ENCODE data around the gene PCA3.
"Not testable (repeated sequence)": the region's sequence is repeated elsewhere in the genome, so short reads cannot be mapped to it uniquely, and the experiment has no call there.

The PCA3 gene

GRCh38 chr9:76764138-76764537 lies at the start of gene PCA3:
PCA3 (plus strand) TSS chr9:76764438.
- no peak for ATAC-seq

- no peak for ATAC-seq
Observed at GRCh38 chr9:76716085-76716672, 48.1 kb upstream of the PCA3 start.

- no peak for ATAC-seq
Observed at GRCh38 chr9:76717176-76717575, 47.1 kb upstream of the PCA3 start.

DNA sequence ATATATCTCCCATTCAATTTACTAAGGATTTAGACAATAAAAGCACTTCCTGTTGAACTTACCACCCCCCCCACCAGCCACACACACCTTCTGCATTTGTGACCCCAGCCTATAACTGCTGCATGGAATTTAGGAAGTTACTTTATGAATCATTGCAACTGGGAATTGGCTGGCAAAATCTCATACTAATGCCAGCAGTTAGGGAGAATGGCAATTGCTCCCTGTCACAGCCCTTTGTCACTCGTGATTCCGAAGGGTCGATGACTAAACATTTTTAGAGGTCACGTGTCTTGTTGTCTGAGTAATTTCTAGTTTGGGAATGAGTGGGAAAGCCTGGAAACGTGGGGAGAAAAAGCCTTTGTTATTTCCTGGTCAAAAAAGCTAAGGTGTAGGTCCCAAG lies 46.6 kb upstream of the PCA3 start:
- no peak for ATAC-seq

DNA sequence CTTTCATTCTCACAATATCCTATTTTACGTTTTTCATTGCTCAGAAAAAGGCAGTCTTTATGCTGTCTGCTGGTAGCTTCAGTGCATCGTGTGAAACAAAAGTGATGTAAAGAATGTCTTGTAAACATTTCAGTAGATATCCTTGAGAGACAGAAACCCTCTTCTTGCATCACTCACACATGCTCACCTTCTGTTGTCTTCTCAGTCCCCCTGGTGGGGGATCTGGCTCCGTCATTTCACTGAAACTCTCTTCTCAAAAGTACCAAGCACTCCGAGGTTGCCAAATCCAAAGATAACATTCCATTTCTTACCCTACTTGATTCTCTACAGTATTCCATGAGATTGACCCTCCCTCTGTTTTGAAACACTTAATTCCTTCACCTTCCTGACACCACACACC lies 46.1 kb upstream of the PCA3 start:
- no peak for ATAC-seq

- no peak for ATAC-seq
Observed at GRCh38 chr9:76720245-76720644, 44.0 kb upstream of the PCA3 start.

DNA sequence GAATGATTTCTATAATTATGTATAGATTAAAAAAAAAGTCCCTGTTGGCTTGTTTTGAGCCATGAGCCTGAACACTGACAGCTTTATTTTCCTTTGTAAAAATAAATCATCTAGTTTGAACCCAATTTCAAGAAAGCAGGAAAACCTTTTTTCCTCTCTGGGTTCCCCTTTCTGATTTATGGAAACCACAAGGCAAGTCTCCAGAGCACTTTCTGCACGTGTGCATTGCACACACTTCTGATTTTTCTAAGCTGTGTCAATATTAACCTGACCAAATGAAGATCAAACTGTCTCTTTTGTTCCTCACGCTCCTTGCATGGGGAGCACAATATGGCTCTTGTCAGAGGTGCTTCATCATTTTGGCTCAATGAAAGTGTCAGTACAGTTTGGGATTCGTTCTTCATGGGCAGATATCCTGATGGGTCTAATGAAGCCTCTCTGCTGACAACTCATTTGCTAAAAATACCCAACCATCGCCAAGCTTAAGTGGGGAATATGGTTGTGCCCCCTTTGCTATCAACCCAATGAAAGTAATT lies 39.2 kb upstream of the PCA3 start:
- ATAC-seq: no peak

GRCh38 chr9:76725885-76726284 lies 38.4 kb upstream of the PCA3 start:
- no peak for ATAC-seq

- ATAC-seq: no peak
Observed at GRCh38 chr9:76729116-76729515, 35.1 kb upstream of the PCA3 start.

- no peak for ATAC-seq
Observed at GRCh38 chr9:76729980-76730737, 34.1 kb upstream of the PCA3 start.

GRCh38 chr9:76730801-76731200 lies 33.4 kb upstream of the PCA3 start:
- no peak for ATAC-seq

GRCh38 chr9:76732341-76732958 lies 31.8 kb upstream of the PCA3 start:
- no peak for ATAC-seq

DNA sequence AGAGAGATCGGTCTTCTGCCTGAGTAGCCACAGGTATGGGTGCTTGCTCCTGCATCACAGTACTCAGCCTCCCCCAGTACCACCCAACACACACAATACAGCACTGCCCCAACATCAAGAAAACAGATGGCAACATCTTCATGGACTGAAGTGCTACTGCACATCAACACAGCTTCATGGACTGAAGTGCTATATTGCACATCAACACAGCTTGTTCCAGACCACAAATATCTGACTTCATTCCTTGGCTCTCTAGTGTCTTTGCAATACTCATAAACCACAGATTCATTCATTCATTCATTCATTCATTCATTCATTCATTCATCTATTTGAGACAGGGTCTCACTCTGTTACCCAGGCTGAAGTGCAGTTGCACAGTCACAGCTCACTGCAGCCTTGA lies 31.1 kb upstream of the PCA3 start:
- ATAC-seq: no peak

- ATAC-seq: no peak
Observed at GRCh38 chr9:76734716-76735115, 29.5 kb upstream of the PCA3 start.

GRCh38 chr9:76737154-76737902 lies 26.9 kb upstream of the PCA3 start:
- ATAC-seq: no peak

DNA sequence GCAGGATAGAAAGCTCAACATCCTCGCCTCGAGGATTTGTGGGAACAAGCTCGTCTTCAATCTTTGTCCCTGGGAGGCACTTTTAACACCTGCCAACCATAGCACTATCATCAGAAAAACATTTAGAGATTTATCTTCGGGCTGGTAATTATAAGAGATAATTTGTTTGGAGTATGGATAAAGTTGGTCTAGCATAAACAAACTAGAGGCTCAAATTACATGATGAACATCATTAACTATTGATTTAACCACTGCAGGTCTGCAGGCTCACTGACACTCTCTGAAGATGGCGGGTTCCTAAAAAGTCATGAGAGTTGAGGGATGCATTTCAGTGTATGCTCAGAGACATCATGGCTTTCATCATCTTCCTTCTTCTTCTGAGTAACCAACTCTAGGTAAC lies 25.8 kb upstream of the PCA3 start:
- no peak for ATAC-seq

GRCh38 chr9:76741524-76741923 lies 22.7 kb upstream of the PCA3 start:
- ATAC-seq: no peak

DNA sequence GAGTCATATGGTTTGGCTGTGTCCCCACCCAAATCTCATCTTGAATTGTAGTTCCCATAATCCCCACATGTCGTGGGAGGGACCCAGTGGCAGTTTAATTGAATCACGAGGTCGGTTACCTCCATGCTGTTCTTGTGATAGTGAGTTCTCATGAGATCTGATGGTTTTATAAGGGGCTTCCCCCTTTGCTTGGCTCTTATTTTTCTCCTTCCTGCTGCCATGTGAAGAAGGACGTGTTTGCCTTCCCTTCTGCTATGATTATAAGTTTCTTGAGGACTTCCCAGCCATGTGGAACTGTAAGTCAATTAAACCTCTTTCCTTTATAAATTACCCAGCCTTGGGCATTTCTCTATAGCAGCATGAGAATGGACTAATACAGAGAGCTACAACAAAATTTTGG lies 21.3 kb upstream of the PCA3 start:
- ATAC-seq: not testable (repeated sequence)

DNA sequence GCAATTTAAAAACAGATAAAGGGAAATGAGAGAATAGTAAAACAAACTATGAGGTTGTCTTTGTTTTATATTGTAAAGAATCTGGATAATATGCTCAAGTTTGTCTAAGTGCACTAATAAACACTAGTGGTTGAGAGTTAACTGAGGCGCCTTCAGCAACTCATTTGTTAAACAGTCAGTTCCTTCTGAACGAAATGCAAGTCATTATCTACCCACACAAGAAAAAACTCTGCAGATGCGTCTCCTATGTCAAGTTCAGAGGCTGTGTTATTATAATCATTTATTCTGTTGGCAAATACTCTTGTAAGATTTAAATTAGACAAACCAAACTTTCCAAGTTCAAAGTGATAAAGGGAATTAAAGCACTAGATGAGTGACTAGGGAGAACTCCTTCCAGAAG lies 20.3 kb upstream of the PCA3 start:
- ATAC-seq: no peak

- no peak for ATAC-seq
Observed at GRCh38 chr9:76744336-76744735, 19.9 kb upstream of the PCA3 start.

GRCh38 chr9:76751001-76751400 lies 13.2 kb upstream of the PCA3 start:
- no peak for ATAC-seq

DNA sequence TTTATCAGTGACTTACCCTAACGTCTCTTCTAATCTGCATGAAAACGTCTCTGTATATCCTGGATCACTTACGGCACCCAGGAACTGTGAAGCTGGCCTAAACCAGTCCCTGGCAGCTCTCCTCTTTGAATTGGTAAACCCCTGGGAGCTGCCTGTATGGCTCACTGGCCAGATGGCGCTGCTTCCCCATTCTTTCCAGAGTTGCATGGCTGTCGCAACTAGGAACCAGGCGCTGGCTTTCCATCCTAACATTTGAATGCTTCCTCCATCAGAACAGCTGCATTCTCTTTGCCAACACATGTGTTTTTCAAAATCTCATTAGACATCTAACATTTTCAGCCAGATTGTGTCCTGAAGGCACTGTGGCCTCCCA lies 8.0 kb upstream of the PCA3 start:
- ATAC-seq: no peak

- ATAC-seq: no peak
Observed at GRCh38 chr9:76756941-76757673, 7.1 kb upstream of the PCA3 start.

Data from activated CD4-positive, CD25-positive, alpha-beta regulatory T cell treated with anti-CD3 and anti-CD28 coated beads, Interleukin-2, amount 50 U/mL, for 24 hours (primary cell).